Trophoblast cell (in vitro differentiated cells and primary cell): ENCODE data around the gene BCORL1.
A peak's percentile ranks its signal among the peaks of the same experiment; 100 is the strongest.

Experiments
- DNase-seq, 2 donors: peaks; one replicate each; pipeline ENCODE4 v3.0.0-alpha.2; 2016
- H2AFZ ChIP-seq: 2 replicates; pipeline ENCODE4 v1.6.1; 2013; ENCODE audit warnings: low read length, moderate library complexity, mild to moderate bottlenecking; ENCODE audit not compliant: insufficient read depth, poor library complexity
- H2AK5ac ChIP-seq: 2 replicates; pipeline ENCODE4 v1.6.1; 2013; ENCODE audit warnings: mild to moderate bottlenecking, low read length
- H2BK120ac ChIP-seq: 2 replicates; pipeline ENCODE4 v1.6.1; 2013; ENCODE audit warnings: low read length, mild to moderate bottlenecking, moderate library complexity; ENCODE audit not compliant: insufficient read depth, poor library complexity
- H2BK12ac ChIP-seq: 2 replicates; pipeline ENCODE4 v1.6.1; 2013; ENCODE audit warnings: mild to moderate bottlenecking, low read length, moderate library complexity
- H2BK5ac ChIP-seq: 2 replicates; pipeline ENCODE4 v1.6.1; 2013; ENCODE audit warnings: low read length, low read depth, moderate library complexity, mild to moderate bottlenecking; ENCODE audit not compliant: poor library complexity
- H3K14ac ChIP-seq: 2 replicates; pipeline ENCODE4 v1.6.1; 2013; ENCODE audit warnings: mild to moderate bottlenecking, low read length
- H3K18ac ChIP-seq: 2 replicates; pipeline ENCODE4 v1.6.1; 2013; ENCODE audit warnings: mild to moderate bottlenecking, low read length
- H3K23ac ChIP-seq: 2 replicates; pipeline ENCODE4 v1.6.1; 2013; ENCODE audit warnings: low read length
- H3K27ac ChIP-seq: 2 replicates; pipeline ENCODE4 v1.5.1; 2013; ENCODE audit warnings: low read depth, mild to moderate bottlenecking, inconsistent platforms, low read length, moderate library complexity
- H3K27me3 ChIP-seq: 2 replicates; pipeline ENCODE4 v1.6.1; 2013; ENCODE audit warnings: inconsistent platforms, mild to moderate bottlenecking, low read length, moderate library complexity; ENCODE audit not compliant: insufficient read depth
- H3K36me3 ChIP-seq, 2 experiments: 1 replicate in 1 of 2; 2 replicates in 1 of 2; pipeline ENCODE4 v1.6.1; 2013; ENCODE audit warnings: low read length in 2 of 2, mild to moderate bottlenecking in 2 of 2, moderate library complexity in 1 of 2; ENCODE audit not compliant: insufficient read depth in 2 of 2, control insufficient read depth in 1 of 2
- H3K4ac ChIP-seq: 2 replicates; pipeline ENCODE4 v1.6.1; 2013; ENCODE audit warnings: low read depth, mild to moderate bottlenecking, low read length, moderate library complexity
- H3K4me1 ChIP-seq, 2 experiments: 1 replicate in 1 of 2; 2 replicates in 1 of 2; pipeline ENCODE4 v1.6.1; 2013; ENCODE audit warnings: low read length in 2 of 2, mild to moderate bottlenecking in 2 of 2, moderate library complexity in 1 of 2; ENCODE audit not compliant: insufficient read depth in 2 of 2, control insufficient read depth in 1 of 2
- H3K4me2 ChIP-seq: 2 replicates; pipeline ENCODE4 v1.6.1; 2013; ENCODE audit warnings: inconsistent platforms, mild to moderate bottlenecking, low read length, moderate library complexity
- H3K4me3 ChIP-seq: 2 replicates; pipeline ENCODE4 v1.5.1; 2013; ENCODE audit warnings: mild to moderate bottlenecking, low read depth, low read length, inconsistent platforms
- H3K79me1 ChIP-seq: one replicate; pipeline ENCODE4 v1.6.1; 2013; ENCODE audit warnings: low read length
- H3K79me2 ChIP-seq: 2 replicates; pipeline ENCODE4 v1.6.1; 2013; ENCODE audit warnings: low read length, mild to moderate bottlenecking; ENCODE audit not compliant: control insufficient read depth, insufficient read depth, poor library complexity
- H3K9ac ChIP-seq: 2 replicates; pipeline ENCODE4 v1.6.1; 2013; ENCODE audit warnings: mild to moderate bottlenecking, low read length
- H3K9me3 ChIP-seq: 2 replicates; pipeline ENCODE4 v1.6.1; 2013; ENCODE audit warnings: low read depth, mild to moderate bottlenecking, control low read depth, inconsistent platforms, low read length; ENCODE audit not compliant: insufficient read depth
- H4K12ac ChIP-seq: 2 replicates; pipeline ENCODE4 v1.6.1; 2013; ENCODE audit warnings: low read depth, mild to moderate bottlenecking, low read length, moderate library complexity
- H4K8ac ChIP-seq: 2 replicates; pipeline ENCODE4 v1.6.1; 2013; ENCODE audit warnings: low read depth, mild to moderate bottlenecking, low read length, moderate library complexity
- H4K91ac ChIP-seq: one replicate; pipeline ENCODE4 v1.6.1; 2013; ENCODE audit warnings: low read depth, mild to moderate bottlenecking, low read length, moderate library complexity
- WGBS: extraction: QIAGEN DNeasy Blood & Tissue Kit; methylation state at CpG from one replicate; pipeline ENCODE4 v1.1.7; 2013; ENCODE audit warnings: missing lambda C conversion rate; ENCODE audit not compliant: insufficient read length, insufficient coverage; ENCODE audit errors: extremely low coverage; 5-methylcytosine and 5-hydroxymethylcytosine counted together

BCORL1 gene

DNA sequence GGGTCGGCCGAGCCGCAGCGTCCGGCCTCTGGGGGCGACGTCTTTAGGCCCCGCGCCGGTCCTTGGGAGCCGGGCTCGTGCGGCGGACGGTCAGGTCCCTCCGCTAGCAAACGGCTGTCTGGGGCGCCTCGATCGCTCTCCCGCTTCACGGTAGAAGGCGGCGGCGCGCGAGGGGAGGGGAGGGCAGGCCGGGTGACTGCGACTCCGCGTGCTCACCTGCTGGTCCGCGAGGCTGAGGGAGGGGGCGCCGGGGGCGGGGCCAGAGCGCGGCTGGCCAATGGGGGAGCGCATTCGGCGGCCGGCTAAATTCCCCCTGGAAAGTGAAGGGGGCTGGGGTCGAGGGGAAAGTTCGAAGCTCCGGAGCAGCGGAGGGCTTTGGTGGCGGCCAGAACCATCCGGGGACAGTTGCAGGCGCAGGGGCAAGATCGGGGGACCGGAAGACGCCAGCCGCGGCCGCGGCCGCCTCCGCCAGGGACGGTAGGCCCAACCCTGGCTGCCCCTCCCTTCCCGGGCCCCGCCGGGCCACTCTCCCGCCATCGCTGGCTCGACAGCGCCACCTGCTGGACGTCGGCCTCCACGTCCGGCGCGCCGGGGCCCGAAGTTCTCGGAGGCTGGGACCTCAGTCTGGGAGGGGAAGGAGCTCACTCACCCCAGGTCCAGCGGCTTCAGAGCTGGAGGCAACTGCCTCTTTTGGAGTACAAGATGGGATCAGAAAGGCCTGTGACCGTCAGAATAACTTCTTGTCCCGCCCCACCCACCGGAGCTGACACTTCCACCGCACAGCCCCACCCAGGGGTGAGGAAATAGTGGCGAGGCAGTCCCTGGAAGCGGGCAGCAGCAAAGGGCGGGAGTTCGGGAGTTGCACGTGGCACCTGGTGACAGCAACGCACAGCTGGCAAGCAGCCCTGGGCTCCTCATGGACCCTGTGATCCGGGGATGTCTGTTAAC, 78.0 kb downstream of the BCORL1 start:
- Histone ChIP-seq H3K4ac (no peak overlapping the region), H3K4me3 (peak overlapping the region; percentile 67), H3K18ac (peak overlapping the region; percentile 86), H2AFZ (peak overlapping the region; percentile 63), H3K14ac (peak overlapping the region; percentile 87), H3K9ac (no peak overlapping the region), H4K8ac (peak overlapping the region; percentile 91), H3K79me1 (peaks cover 15% of the 10 kb centered on the region), H2BK5ac (peak overlapping the region; percentile 82), H3K27me3 (no peaks in the 10 kb centered on the region), H3K4me1 (peaks cover 18 to 20% of the 10 kb centered on the region in 2 experiments), H4K91ac (peak overlapping the region; percentile 83), H3K79me2 (peaks cover 2% of the 10 kb centered on the region), H3K36me3 (peaks cover 10 to 13% of the 10 kb centered on the region in 2 experiments), H2BK12ac (peak overlapping the region; percentile 64), H3K9me3 (no peaks in the 10 kb centered on the region), H3K23ac (no peak overlapping the region), H4K12ac (peak overlapping the region; percentile 91), H3K4me2 (peak overlapping the region; percentile 71), H2AK5ac (peak overlapping the region; percentile 37), H3K27ac (peak overlapping the region; percentile 53), H2BK120ac (peak overlapping the region; percentile 95)
- peak; percentile 73 to 87 for DNase-seq
- WGBS, result no CpG with 5 or more reads among the region's 87 CpGs

DNA sequence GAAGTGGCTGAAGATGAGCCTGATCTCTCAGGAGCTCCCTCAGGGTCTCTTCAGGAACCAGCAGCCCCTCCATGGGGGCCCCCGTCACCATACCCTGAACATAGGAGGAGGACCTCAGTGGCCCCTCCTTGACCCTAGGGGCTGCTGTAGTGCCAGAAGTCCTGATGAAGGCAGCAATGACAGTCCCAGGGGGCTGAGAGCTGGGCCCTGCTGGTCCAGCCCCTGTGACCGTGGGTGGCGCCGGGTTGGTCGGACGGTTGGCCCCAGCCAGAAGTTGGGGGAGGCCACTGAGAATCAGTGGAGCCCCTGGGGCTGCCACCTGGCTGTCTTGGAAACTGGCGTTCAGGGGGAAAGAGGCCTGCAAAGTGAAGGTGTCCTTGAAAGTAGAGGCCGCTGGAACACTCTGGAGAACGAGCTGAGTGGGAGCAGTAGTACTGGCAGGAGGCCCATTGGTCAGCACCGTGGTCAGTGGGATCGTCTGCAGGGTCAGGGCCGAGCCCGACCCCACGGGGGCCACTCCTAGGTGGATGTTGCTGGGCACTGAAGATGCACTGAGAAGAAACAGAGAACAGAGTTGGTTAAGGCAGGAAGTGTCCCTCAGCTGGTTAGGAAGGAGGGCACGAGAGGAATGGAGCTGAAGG, 84.7 kb downstream of the BCORL1 start:
- Histone ChIP-seq H3K14ac (no peak overlapping the region), H2BK120ac (no peak overlapping the region), H2BK12ac (no peak overlapping the region), H4K12ac (no peak overlapping the region), H2AK5ac (no peak overlapping the region), H3K9me3 (no peaks in the 10 kb centered on the region), H3K9ac (no peak overlapping the region), H3K4ac (no peak overlapping the region), H3K36me3 (peaks cover 54 to 61% of the 10 kb centered on the region in 2 experiments), H3K27me3 (no peaks in the 10 kb centered on the region), H3K79me2 (no peaks in the 10 kb centered on the region), H4K91ac (no peak overlapping the region), H2AFZ (no peak overlapping the region), H3K4me2 (no peak overlapping the region), H2BK5ac (no peak overlapping the region), H4K8ac (no peak overlapping the region), H3K23ac (no peak overlapping the region), H3K79me1 (no peaks in the 10 kb centered on the region), H3K4me3 (no peak overlapping the region), H3K18ac (no peak overlapping the region), H3K27ac (no peak overlapping the region), H3K4me1 (no peaks in the 10 kb centered on the region)
- no peak for DNase-seq
- WGBS, result no CpG with 5 or more reads among the region's 15 CpGs

DNA sequence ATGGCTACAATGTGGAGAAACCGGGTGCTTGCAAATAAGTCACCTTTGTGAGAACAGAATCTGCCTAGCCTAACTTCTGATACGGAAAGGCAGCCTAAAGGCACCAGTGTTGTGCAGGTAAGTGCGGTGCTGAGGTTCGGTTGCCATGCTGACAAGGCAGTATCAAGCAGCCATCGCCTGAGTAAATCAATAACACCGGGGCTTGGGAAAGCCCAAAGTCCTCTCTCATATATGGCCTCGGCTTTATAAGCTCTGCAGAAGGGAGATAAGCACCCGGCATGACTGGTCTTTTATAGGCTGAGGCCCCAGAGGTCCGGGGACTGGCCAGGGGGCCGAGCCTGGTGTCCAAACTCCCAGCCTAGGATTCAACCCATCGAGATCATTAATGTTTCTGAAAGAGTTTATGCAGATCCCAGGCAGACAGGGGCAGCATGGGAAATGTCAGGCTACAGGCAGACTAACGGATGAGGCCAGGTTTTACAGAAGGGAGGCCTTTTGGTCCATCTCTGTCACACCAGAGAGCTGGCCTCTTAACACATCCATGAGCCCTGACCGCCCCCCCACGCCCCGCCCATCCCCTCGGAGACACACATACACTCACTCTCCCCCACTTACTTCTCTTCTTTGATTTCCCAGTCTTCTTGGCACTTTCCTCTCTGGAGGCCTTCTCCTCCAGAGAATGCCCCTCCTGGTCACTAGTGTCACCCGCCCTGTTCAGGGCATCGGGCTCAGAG, 89.3 kb downstream of the BCORL1 start:
- Histone ChIP-seq H3K14ac (no peak overlapping the region), H3K9ac (no peak overlapping the region)
- WGBS, result no CpG with 5 or more reads among the region's 18 CpGs

GRCh38 chrX:130072345-130072740, 89.9 kb downstream of the BCORL1 start:
- no peak overlapping the region for H4K12ac ChIP-seq
- no peak overlapping the region for H2BK12ac ChIP-seq
- no peak overlapping the region for H4K8ac ChIP-seq
- H3K18ac ChIP-seq, result no peak overlapping the region
- no peak for DNase-seq
- no peaks in the 10 kb centered on the region for H3K4me1 ChIP-seq
- peaks cover 50 to 57% of the 10 kb centered on the region in 2 experiments for H3K36me3 ChIP-seq
- no peak overlapping the region for H3K27ac ChIP-seq
- H2BK5ac ChIP-seq, result no peak overlapping the region
- H2AFZ ChIP-seq, result no peak overlapping the region
- no peaks in the 10 kb centered on the region for H3K79me2 ChIP-seq
- no peak overlapping the region for H2AK5ac ChIP-seq
- no peaks in the 10 kb centered on the region for H3K27me3 ChIP-seq
- H3K4ac ChIP-seq, result no peak overlapping the region
- no CpG with 5 or more reads among the region's 10 CpGs for WGBS
- no peak overlapping the region for H3K9ac ChIP-seq
- H3K14ac ChIP-seq, result no peak overlapping the region
- no peak overlapping the region for H4K91ac ChIP-seq
- H2BK120ac ChIP-seq, result no peak overlapping the region
- H3K9me3 ChIP-seq, result no peaks in the 10 kb centered on the region
- no peak overlapping the region for H3K4me3 ChIP-seq
- no peak overlapping the region for H3K23ac ChIP-seq
- H3K4me2 ChIP-seq, result no peak overlapping the region
- H3K79me1 ChIP-seq, result no peaks in the 10 kb centered on the region

More for the DNA sequence above, 89.3 kb downstream of the BCORL1 start:
- H3K36me3 ChIP-seq, result peaks cover 56 to 63% of the 10 kb centered on the region in 2 experiments
- no peaks in the 10 kb centered on the region for H3K79me1 ChIP-seq
- H2AFZ ChIP-seq, result no peak overlapping the region
- H3K4me3 ChIP-seq, result no peak overlapping the region
- DNase-seq, result no peak
- H4K12ac ChIP-seq, result no peak overlapping the region
- H3K23ac ChIP-seq, result no peak overlapping the region
- H2BK120ac ChIP-seq, result no peak overlapping the region
- H3K9me3 ChIP-seq, result no peaks in the 10 kb centered on the region
- no peak overlapping the region for H3K4ac ChIP-seq
- H3K18ac ChIP-seq, result no peak overlapping the region
- H3K27me3 ChIP-seq, result no peaks in the 10 kb centered on the region
- no peak overlapping the region for H4K91ac ChIP-seq
- H2BK12ac ChIP-seq, result no peak overlapping the region
- H2AK5ac ChIP-seq, result no peak overlapping the region
- H3K4me1 ChIP-seq, result no peaks in the 10 kb centered on the region
- no peak overlapping the region for H3K4me2 ChIP-seq
- H2BK5ac ChIP-seq, result no peak overlapping the region
- H4K8ac ChIP-seq, result no peak overlapping the region
- H3K79me2 ChIP-seq, result no peaks in the 10 kb centered on the region
- H3K27ac ChIP-seq, result no peak overlapping the region
